ENCODE data around the gene CCDC24. TPM values are rescaled to one million over a fixed set of nuclear protein-coding genes. Genes with fewer than 3 reads are reported as not detected.

The CCDC24 gene
- total RNA-seq, 1 donor from 2014 or later, result 14.5 TPM

DNA sequence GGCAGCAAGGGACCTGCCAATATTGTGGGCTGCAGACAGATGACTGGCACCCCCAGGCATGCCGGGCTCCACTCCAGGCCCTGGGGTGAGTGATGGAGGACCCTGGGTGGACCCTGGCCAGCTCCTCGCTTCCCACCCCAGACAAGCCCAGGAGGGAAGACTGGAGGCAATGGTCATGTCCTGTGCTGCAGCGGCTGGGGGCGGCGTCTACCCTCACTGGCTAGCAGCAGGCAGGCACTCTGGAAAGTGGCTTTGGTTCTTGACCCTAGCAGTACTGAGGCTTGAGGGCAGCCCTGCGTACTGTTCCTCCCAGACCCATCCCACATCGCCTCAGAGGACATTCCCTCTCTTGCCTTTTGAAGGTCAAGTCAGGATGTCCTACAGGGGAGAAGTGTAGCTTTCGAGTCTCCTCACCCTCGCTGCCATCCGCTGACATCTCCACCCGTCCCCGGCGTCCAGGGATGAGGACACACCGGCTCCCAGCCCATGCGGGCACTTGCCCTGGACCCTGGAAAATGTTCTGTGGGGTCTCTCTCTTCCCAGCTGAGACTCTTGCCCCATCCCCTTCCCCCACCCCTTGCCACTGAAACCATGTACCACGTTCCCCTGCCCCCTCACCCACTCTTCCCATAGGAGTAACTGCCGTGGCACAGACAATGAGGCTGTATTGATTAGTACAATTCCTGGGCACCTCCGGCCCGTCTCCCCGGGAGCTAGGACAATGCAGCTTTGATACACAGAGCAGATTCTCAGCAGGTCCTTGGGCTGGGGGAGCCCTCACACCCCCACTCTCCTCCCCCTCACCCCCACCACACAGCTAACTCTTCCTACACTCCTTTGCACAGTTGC is 24.9 kb downstream of the CCDC24 start:
- Histone ChIP-seq H3K27me3 (no peaks in the 10 kb centered on the region), H3K4me3 (no peak overlapping the region), H3K4me1 (peaks cover 45% of the 10 kb centered on the region), H3K9me3 (no peaks in the 10 kb centered on the region), H3K27ac (no peak overlapping the region), H3K36me3 (peaks cover 0 to 6% of the 10 kb centered on the region in 2 donors)
- DNase-seq (ENCODE audit: extremely low spot score in 2 of 2), result no peak
- TF ChIP-seq CTCF (IDR thresholded peaks at IDR 0.05), result no peak
- TF ChIP-seq POLR2AphosphoS5 (IDR thresholded peaks at IDR 0.05; ENCODE audit: insufficient read depth in 1 of 2, low read depth in 1 of 2), result no peak
- no peak for TF ChIP-seq POLR2A (IDR thresholded peaks at IDR 0.05)
- intact Hi-C loops (cut with DNase I), result no loop called here

GRCh38 chr1:44016890-44017400 is 25.5 kb downstream of the CCDC24 start:
- peaks cover 0 to 8% of the 10 kb centered on the region in 2 donors for H3K36me3 ChIP-seq
- DNase-seq (ENCODE audit: extremely low spot score in 2 of 2), result no peak
- H3K4me3 ChIP-seq, result no peak overlapping the region
- H3K27me3 ChIP-seq, result no peaks in the 10 kb centered on the region
- no peaks in the 10 kb centered on the region for H3K9me3 ChIP-seq
- TF ChIP-seq CTCF (IDR thresholded peaks at IDR 0.05), result no peak
- peaks cover 52% of the 10 kb centered on the region for H3K4me1 ChIP-seq
- intact Hi-C loops (cut with DNase I), result no loop called here
- no peak overlapping the region for H3K27ac ChIP-seq

DNA sequence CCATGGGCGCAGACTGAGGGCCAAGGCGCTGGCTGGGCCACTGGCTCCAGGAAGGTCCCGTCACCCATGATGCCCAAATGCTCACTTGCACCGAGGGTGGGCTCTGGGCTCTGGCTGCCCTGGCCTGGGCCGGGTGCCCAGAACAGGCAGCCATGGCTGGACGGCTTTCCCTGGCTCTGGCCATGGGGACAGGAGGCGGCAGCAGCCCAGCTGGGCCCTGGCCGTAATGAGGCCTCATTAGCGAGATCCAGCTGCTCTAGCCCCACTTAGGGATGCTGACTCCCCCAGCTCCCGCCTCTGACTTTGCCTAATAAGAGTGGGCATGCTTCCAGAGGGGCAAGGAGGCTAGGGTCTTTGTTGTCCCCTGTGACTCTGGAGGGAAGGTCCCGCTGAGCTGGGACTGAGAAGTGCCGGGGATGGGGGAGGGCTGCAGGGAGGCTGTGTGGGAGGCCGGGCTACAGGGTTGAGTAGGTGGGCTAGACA is 28.1 kb downstream of the CCDC24 start:
- Histone ChIP-seq H3K36me3 (peaks cover 0 to 12% of the 10 kb centered on the region in 2 donors), H3K27ac (no peak overlapping the region), H3K4me3 (no peak overlapping the region), H3K4me1 (peaks cover 43% of the 10 kb centered on the region), H3K27me3 (no peaks in the 10 kb centered on the region), H3K9me3 (no peaks in the 10 kb centered on the region)
- no peak for DNase-seq (ENCODE audit: extremely low spot score in 2 of 2)
- intact Hi-C loops (cut with DNase I), result no loop called here
- TF ChIP-seq POLR2A (IDR thresholded peaks at IDR 0.05), result no peak
- no peak for TF ChIP-seq CTCF (IDR thresholded peaks at IDR 0.05)

- H3K4me1 ChIP-seq, result peaks cover 37% of the 10 kb centered on the region
- no peak overlapping the region for H3K27ac ChIP-seq
- H3K27me3 ChIP-seq, result no peaks in the 10 kb centered on the region
- TF ChIP-seq POLR2A (IDR thresholded peaks at IDR 0.05), result no peak
- peak in 1 of 2 donors; percentile 35 for TF ChIP-seq POLR2AphosphoS5 (IDR thresholded peaks at IDR 0.05; ENCODE audit: insufficient read depth in 1 of 2, low read depth in 1 of 2)
- no peak for TF ChIP-seq CTCF (IDR thresholded peaks at IDR 0.05)
- DNase-seq (ENCODE audit: extremely low spot score in 2 of 2), result no peak
- H3K36me3 ChIP-seq, result peaks cover 0 to 12% of the 10 kb centered on the region in 2 donors
- no peaks in the 10 kb centered on the region for H3K9me3 ChIP-seq
- intact Hi-C loops (cut with DNase I), result no loop called here
- no peak overlapping the region for H3K4me3 ChIP-seq
These were observed 29.1 kb downstream of the CCDC24 start for GRCh38 chr1:44020464-44020863.

DNA sequence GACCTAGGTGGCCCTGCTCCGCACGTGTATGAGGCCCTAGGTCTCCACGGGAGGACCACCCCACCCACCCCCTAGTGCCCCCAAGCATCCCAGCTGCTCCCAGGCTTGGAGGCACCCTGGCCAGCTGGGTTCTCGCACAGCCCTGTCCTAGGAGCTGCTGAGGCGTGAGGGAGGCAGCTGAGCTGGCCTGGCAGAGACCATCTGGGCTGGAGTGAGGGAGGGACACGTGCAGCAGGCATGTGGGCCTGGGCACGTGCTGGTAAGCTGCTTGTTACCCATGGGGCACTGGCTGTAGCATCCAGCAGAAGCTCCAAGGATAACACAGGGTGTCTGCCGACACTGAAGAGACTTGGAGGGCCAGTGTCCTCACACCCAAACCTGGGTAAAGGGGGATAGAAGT is 29.8 kb downstream of the CCDC24 start:
- intact Hi-C loops (cut with DNase I), result no loop called here
- peaks cover 0 to 12% of the 10 kb centered on the region in 2 donors for H3K36me3 ChIP-seq
- no peak for DNase-seq (ENCODE audit: extremely low spot score in 2 of 2)
- no peak overlapping the region for H3K27ac ChIP-seq
- no peaks in the 10 kb centered on the region for H3K27me3 ChIP-seq
- H3K4me1 ChIP-seq, result peaks cover 30% of the 10 kb centered on the region
- H3K9me3 ChIP-seq, result no peaks in the 10 kb centered on the region
- no peak for TF ChIP-seq POLR2A (IDR thresholded peaks at IDR 0.05)
- no peak for TF ChIP-seq CTCF (IDR thresholded peaks at IDR 0.05)
- no peak for TF ChIP-seq POLR2AphosphoS5 (IDR thresholded peaks at IDR 0.05; ENCODE audit: insufficient read depth in 1 of 2, low read depth in 1 of 2)
- no peak overlapping the region for H3K4me3 ChIP-seq
